ENCODE results near the gene PDZD2. TPM values are rescaled to one million over a fixed set of nuclear protein-coding genes. Genes with fewer than 3 reads are reported as not detected.
"Not testable (repeated sequence)": the region's sequence is repeated elsewhere in the genome, so short reads cannot be mapped to it uniquely, and the experiment has no call there.

PDZD2 gene
- total RNA-seq, 2 experiments from 2014 or later = 0.42 TPM; not detected in 1

GRCh38 chr5:31771500-31771899 lies 132.6 kb downstream of the PDZD2 start:
- H3K4me1 Mint-ChIP-seq = peaks cover 3% of the 10 kb centered on the region
- DNase-seq = no peak
- no peaks in the 10 kb centered on the region for H3K36me3 Mint-ChIP-seq

GRCh38 chr5:31776294-31776693 lies 137.4 kb downstream of the PDZD2 start:
- not testable (repeated sequence) for H3K27me3 Mint-ChIP-seq, H3K36me3 Mint-ChIP-seq, H3K4me1 Mint-ChIP-seq, DNase-seq, H3K9me3 Mint-ChIP-seq, H3K27ac Mint-ChIP-seq, H3K4me3 Mint-ChIP-seq

More at GRCh38 chr5:31771500-31771899, 132.6 kb downstream of the PDZD2 start:
- Mint-ChIP-seq H3K4me3 (no peak overlapping the region), H3K27me3 (no peaks in the 10 kb centered on the region), H3K9me3 (no peaks in the 10 kb centered on the region), H3K27ac (no peak overlapping the region)

- H3K9me3 Mint-ChIP-seq = no peaks in the 10 kb centered on the region
- H3K27me3 Mint-ChIP-seq = no peaks in the 10 kb centered on the region
- no peak for DNase-seq
- no peak overlapping the region for H3K4me3 Mint-ChIP-seq
- no peak overlapping the region for H3K27ac Mint-ChIP-seq
- no peaks in the 10 kb centered on the region for H3K36me3 Mint-ChIP-seq
- H3K4me1 Mint-ChIP-seq = peaks cover 9% of the 10 kb centered on the region
These were observed 138.2 kb downstream of the PDZD2 start for GRCh38 chr5:31776976-31777651.

- Mint-ChIP-seq H3K36me3 (no peaks in the 10 kb centered on the region), H3K4me1 (peaks cover 9% of the 10 kb centered on the region), H3K9me3 (no peaks in the 10 kb centered on the region), H3K4me3 (no peak overlapping the region), H3K27ac (no peak overlapping the region), H3K27me3 (no peaks in the 10 kb centered on the region)
- no peak for DNase-seq
These were observed 142.8 kb downstream of the PDZD2 start for GRCh38 chr5:31781772-31782171.

- no peak for DNase-seq
- Mint-ChIP-seq H3K36me3 (no peaks in the 10 kb centered on the region), H3K27me3 (no peaks in the 10 kb centered on the region), H3K9me3 (no peaks in the 10 kb centered on the region), H3K27ac (no peak overlapping the region), H3K4me1 (peaks cover 9% of the 10 kb centered on the region), H3K4me3 (no peak overlapping the region)
These were observed 144.2 kb downstream of the PDZD2 start for GRCh38 chr5:31783086-31783645.

- Mint-ChIP-seq H3K9me3 (no peaks in the 10 kb centered on the region), H3K4me1 (peaks cover 9% of the 10 kb centered on the region), H3K27me3 (no peaks in the 10 kb centered on the region), H3K4me3 (no peak overlapping the region), H3K36me3 (no peaks in the 10 kb centered on the region), H3K27ac (no peak overlapping the region)
- DNase-seq = no peak
These were observed 144.8 kb downstream of the PDZD2 start for GRCh38 chr5:31783731-31784130.

- Mint-ChIP-seq H3K4me3 (no peak overlapping the region), H3K36me3 (no peaks in the 10 kb centered on the region), H3K4me1 (peaks cover 4% of the 10 kb centered on the region), H3K9me3 (no peaks in the 10 kb centered on the region), H3K27me3 (no peaks in the 10 kb centered on the region), H3K27ac (no peak overlapping the region)
- no peak for DNase-seq
These were observed 147.2 kb downstream of the PDZD2 start for GRCh38 chr5:31786090-31786631.

GRCh38 chr5:31794009-31794408 lies 155.1 kb downstream of the PDZD2 start:
- H3K9me3 Mint-ChIP-seq = no peaks in the 10 kb centered on the region
- DNase-seq = no peak

GRCh38 chr5:31798168-31798567 lies 159.2 kb downstream of the PDZD2 start:
- Mint-ChIP-seq H3K4me1 (no peaks in the 10 kb centered on the region), H3K27ac (no peak overlapping the region)

More at GRCh38 chr5:31794009-31794408, 155.1 kb downstream of the PDZD2 start:
- H3K4me3 Mint-ChIP-seq = no peak overlapping the region
- no peaks in the 10 kb centered on the region for H3K36me3 Mint-ChIP-seq
- H3K4me1 Mint-ChIP-seq = no peaks in the 10 kb centered on the region
- H3K27me3 Mint-ChIP-seq = no peaks in the 10 kb centered on the region
- no peak overlapping the region for H3K27ac Mint-ChIP-seq

GRCh38 chr5:31800351-31800750 lies 161.4 kb downstream of the PDZD2 start:
- no peak overlapping the region for H3K27ac Mint-ChIP-seq
- no peaks in the 10 kb centered on the region for H3K9me3 Mint-ChIP-seq
- no peaks in the 10 kb centered on the region for H3K36me3 Mint-ChIP-seq

More at GRCh38 chr5:31798168-31798567, 159.2 kb downstream of the PDZD2 start:
- DNase-seq = no peak
- H3K4me3 Mint-ChIP-seq = no peak overlapping the region
- H3K36me3 Mint-ChIP-seq = no peaks in the 10 kb centered on the region
- H3K27me3 Mint-ChIP-seq = peaks cover 4% of the 10 kb centered on the region
- no peaks in the 10 kb centered on the region for H3K9me3 Mint-ChIP-seq

GRCh38 chr5:31805785-31806400 lies 167.0 kb downstream of the PDZD2 start:
- no peak overlapping the region for H3K27ac Mint-ChIP-seq
- no peaks in the 10 kb centered on the region for H3K36me3 Mint-ChIP-seq
- H3K4me3 Mint-ChIP-seq = no peak overlapping the region
- H3K27me3 Mint-ChIP-seq = peaks cover 8% of the 10 kb centered on the region
- no peaks in the 10 kb centered on the region for H3K4me1 Mint-ChIP-seq
- H3K9me3 Mint-ChIP-seq = no peaks in the 10 kb centered on the region
- DNase-seq = no peak

More at GRCh38 chr5:31800351-31800750, 161.4 kb downstream of the PDZD2 start:
- Mint-ChIP-seq H3K27me3 (peaks cover 8% of the 10 kb centered on the region), H3K4me3 (no peak overlapping the region), H3K4me1 (no peaks in the 10 kb centered on the region)
- no peak for DNase-seq

GRCh38 chr5:31806561-31806960 lies 167.6 kb downstream of the PDZD2 start:
- Mint-ChIP-seq H3K4me3 (no peak overlapping the region), H3K36me3 (no peaks in the 10 kb centered on the region), H3K9me3 (no peaks in the 10 kb centered on the region), H3K27me3 (peaks cover 8% of the 10 kb centered on the region), H3K4me1 (no peaks in the 10 kb centered on the region), H3K27ac (no peak overlapping the region)
- no peak for DNase-seq

- Mint-ChIP-seq H3K27ac (no peak overlapping the region), H3K4me3 (no peak overlapping the region), H3K36me3 (no peaks in the 10 kb centered on the region), H3K4me1 (no peaks in the 10 kb centered on the region), H3K27me3 (peaks cover 4% of the 10 kb centered on the region), H3K9me3 (no peaks in the 10 kb centered on the region)
- no peak for DNase-seq
These were observed 169.0 kb downstream of the PDZD2 start for GRCh38 chr5:31807789-31808540.

- H3K27me3 Mint-ChIP-seq = no peaks in the 10 kb centered on the region
- no peak overlapping the region for H3K27ac Mint-ChIP-seq
- peak; percentile 8 for DNase-seq
- no peaks in the 10 kb centered on the region for H3K4me1 Mint-ChIP-seq
- no peaks in the 10 kb centered on the region for H3K36me3 Mint-ChIP-seq
- no peaks in the 10 kb centered on the region for H3K9me3 Mint-ChIP-seq
- no peak overlapping the region for H3K4me3 Mint-ChIP-seq
These were observed 170.3 kb downstream of the PDZD2 start for GRCh38 chr5:31809050-31809870.
